Fibroblast of mammary gland (primary cell): ENCODE measurements around the gene CAPZA1.

Experiments
- DNase-seq: peaks from one replicate; pipeline ENCODE4 v3.0.0-alpha.2; 2010; ENCODE audit warnings: low read depth
- H3K4me3 ChIP-seq: 2 replicates; pipeline ENCODE4 v1.5.1; 2011; ENCODE audit warnings: low read depth, mild to moderate bottlenecking, low read length, moderate library complexity; ENCODE audit not compliant: control insufficient read depth
- TF ChIP-seq, protein P1 (sequence below): conservative IDR thresholded peaks from 2 replicates; pipeline ENCODE4 v1.5.1; 2011; ENCODE audit warnings: low read depth, low read length, inconsistent platforms; ENCODE audit not compliant: control insufficient read depth, insufficient read depth

The CAPZA1 gene

DNA sequence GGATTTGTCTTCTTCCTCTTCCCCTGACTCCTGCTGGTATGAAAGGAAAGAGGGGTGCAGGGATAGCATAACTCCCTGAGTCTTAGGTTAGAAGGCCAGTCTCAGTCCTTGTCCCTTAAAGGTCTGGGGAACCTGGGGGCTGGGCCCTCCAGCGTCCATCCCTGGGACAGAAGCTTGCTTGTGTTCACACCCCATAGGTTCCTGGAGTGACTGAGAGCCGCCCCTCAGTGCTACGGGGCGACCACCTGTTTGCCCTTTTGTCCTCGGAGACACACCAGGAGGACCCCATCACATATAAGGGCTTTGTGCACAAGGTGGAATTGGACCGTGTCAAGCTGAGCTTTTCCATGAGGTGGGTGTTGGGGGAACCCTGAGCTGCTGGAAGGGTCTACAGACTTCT is 74.2 kb downstream of the CAPZA1 start:
- TF ChIP-seq, protein P1, sequence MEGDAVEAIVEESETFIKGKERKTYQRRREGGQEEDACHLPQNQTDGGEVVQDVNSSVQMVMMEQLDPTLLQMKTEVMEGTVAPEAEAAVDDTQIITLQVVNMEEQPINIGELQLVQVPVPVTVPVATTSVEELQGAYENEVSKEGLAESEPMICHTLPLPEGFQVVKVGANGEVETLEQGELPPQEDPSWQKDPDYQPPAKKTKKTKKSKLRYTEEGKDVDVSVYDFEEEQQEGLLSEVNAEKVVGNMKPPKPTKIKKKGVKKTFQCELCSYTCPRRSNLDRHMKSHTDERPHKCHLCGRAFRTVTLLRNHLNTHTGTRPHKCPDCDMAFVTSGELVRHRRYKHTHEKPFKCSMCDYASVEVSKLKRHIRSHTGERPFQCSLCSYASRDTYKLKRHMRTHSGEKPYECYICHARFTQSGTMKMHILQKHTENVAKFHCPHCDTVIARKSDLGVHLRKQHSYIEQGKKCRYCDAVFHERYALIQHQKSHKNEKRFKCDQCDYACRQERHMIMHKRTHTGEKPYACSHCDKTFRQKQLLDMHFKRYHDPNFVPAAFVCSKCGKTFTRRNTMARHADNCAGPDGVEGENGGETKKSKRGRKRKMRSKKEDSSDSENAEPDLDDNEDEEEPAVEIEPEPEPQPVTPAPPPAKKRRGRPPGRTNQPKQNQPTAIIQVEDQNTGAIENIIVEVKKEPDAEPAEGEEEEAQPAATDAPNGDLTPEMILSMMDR = no peak
- H3K4me3 ChIP-seq = no peak overlapping the region
- DNase-seq = no peak

GRCh38 chr1:112694363-112694929 is 74.8 kb downstream of the CAPZA1 start:
- H3K4me3 ChIP-seq = no peak overlapping the region
- DNase-seq = no peak
- TF ChIP-seq, protein P1 = no peak

DNA sequence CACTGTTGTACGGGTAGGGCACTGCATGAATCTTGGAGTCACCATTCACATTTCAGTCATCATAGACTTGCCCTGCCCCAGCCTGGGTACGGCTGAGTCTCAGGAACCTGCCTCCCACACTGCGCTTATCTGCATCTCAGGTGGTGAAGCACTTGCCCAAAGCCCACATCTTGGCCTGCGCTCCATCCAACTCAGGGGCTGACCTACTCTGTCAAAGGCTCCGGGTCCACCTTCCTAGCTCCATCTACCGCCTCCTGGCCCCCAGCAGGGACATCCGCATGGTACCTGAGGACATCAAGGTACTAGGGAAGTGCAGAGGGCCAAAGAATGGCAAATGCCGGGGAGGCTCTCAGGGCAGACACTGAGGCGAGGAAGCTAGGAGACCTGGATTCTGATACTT is 75.6 kb downstream of the CAPZA1 start:
- H3K4me3 ChIP-seq = no peak overlapping the region
- DNase-seq = no peak
- TF ChIP-seq, protein P1 = no peak

DNA sequence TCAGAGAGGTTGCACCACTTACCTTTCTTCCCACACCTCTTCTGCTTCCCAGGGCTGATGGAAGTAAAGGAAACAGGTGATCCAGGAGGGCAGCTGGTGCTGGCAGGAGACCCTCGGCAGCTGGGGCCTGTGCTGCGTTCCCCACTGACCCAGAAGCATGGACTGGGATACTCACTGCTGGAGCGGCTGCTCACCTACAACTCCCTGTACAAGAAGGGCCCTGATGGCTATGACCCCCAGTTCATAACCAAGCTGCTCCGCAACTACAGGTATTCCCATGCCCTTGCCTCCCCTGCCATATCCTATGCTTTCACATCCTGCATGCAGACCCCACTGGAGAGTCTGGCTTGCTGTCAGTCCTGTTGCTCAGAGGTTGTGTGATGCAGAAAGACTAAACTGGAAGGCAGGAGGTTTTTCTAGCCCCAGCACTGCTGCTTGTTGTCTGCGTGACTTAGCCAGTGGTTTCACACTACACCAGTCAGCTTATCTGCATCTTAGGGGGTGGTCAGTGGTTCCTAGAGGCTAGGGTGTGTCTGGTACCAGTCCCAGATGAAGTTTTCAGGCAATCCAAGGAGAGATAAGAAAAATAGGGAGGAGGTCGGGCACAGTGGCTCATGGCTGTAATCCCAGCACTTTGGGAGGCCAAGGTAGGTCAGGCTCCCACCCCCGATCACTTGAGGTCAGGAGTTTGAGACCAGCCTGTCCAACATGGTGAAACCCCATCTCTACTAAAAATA is 77.1 kb downstream of the CAPZA1 start:
- TF ChIP-seq, protein P1 = no peak
- H3K4me3 ChIP-seq = no peak overlapping the region
- no peak for DNase-seq

GRCh38 chr1:112697781-112698201 is 78.2 kb downstream of the CAPZA1 start:
- H3K4me3 ChIP-seq = no peak overlapping the region
- TF ChIP-seq, protein P1 = no peak
- DNase-seq = no peak

DNA sequence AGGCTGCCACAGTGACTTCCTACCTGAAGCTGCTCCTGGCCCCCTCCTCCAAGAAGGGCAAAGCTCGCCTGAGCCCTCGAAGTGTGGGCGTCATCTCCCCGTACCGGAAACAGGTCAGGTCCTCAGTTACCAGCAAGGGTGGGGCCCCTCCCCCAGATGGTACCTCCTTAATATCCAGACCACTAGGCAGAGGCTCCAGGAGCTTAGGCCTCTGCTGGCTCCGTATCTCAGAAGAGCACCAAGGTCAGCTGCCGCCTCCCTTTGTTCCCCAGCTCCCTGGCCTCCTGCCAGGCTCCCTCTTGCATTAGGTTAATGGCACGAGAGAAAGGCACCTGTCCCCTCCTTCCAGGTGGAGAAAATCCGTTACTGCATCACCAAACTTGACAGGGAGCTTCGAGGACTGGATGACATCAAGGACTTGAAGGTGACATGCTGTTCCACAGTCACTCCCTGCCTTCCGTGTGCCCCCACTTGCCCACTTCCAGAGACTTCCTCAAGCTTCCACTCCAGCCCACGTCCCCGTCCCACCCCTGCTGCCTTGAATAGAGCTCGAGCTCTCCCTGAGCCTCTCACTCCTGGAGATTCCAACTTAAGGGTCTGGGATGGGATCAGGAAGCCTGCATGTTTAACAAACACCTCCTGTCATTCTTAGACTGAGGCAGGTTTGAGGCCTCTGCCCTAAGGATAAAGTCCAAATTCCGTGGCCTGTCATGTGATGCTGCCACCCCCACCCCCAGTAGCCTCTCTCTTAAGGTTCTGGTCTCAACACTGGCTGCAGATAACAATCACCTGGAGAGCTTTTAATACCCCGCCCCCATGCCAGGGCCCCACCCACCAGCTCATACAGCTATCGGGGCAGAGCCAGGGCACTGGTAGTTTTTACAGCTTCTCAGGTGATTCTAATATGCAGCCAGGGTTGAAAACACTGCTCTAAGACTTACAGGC is 79.0 kb downstream of the CAPZA1 start:
- TF ChIP-seq, protein P1 = no peak
- no peak for DNase-seq
- no peak overlapping the region for H3K4me3 ChIP-seq
